Effector memory CD8-positive, alpha-beta T cell (primary cell): ENCODE measurements around the gene SHKBP1.
"Not testable (repeated sequence)": the region's sequence is repeated elsewhere in the genome, so short reads cannot be mapped to it uniquely, and the experiment has no call there.

Experiments
- ATAC-seq: fragments of 150-1000 bp; cut with Tn5 transposase; replicated peaks from 2 replicates; pipeline ENCODE4 v1.10.0; 2021; ENCODE audit warnings: mild to moderate bottlenecking, moderate library complexity
- DNase-seq, 3 experiments: peaks; one replicate each; pipeline ENCODE4 v3.0.0; 2021
- H3K27ac Mint-ChIP-seq, 2 donors: one replicate each; pipeline ENCODE4 v1.8.0; 2022; ENCODE audit warnings: mild to moderate bottlenecking in 2 of 2, mixed read lengths in 2 of 2, moderate library complexity in 2 of 2
- H3K27me3 Mint-ChIP-seq, 2 donors: one replicate each; pipeline ENCODE4 v1.8.0; 2022; ENCODE audit warnings: mixed read lengths in 2 of 2
- H3K36me3 Mint-ChIP-seq: one replicate; pipeline ENCODE4 v1.8.0; 2022; ENCODE audit warnings: mild to moderate bottlenecking, moderate library complexity, mixed read lengths; ENCODE audit not compliant: insufficient read depth
- H3K4me1 Mint-ChIP-seq, 2 donors: one replicate each; pipeline ENCODE4 v1.8.0; 2022; ENCODE audit warnings: low read depth in 2 of 2, mixed read lengths in 2 of 2
- H3K4me3 Mint-ChIP-seq, 2 donors: one replicate each; pipeline ENCODE4 v1.8.0; 2022; ENCODE audit warnings: mild to moderate bottlenecking in 2 of 2, mixed read lengths in 2 of 2, moderate library complexity in 2 of 2
- H3K9me3 Mint-ChIP-seq, 2 donors: one replicate each; pipeline ENCODE4 v1.8.0; 2022; ENCODE audit warnings: mixed read lengths in 2 of 2

The SHKBP1 gene

DNA sequence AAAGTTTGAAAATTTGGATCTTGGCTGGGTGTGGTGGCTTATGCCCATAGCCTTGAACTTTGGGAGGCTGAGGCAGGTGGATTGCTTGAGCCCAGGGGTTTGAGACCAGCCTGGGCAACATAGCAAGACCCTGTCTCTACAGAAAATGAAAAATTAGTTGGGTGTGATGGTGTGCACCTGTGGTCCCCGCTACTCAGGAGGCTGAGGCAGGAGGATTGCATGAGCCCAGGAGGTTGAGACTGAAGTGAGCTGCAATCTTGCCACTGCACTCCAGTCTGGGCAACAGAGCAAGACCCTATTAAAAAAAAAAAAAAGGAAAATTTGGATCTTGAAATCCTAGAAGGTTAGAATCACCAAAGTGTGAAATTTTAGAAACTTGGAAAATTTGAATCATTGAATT, 12.1 kb upstream of the SHKBP1 start:
- ATAC-seq, H3K27ac Mint-ChIP-seq, H3K9me3 Mint-ChIP-seq, DNase-seq, H3K4me1 Mint-ChIP-seq, H3K36me3 Mint-ChIP-seq, H3K4me3 Mint-ChIP-seq: not testable (repeated sequence)
- peaks cover 31 to 80% of the 10 kb centered on the region in 2 donors for H3K27me3 Mint-ChIP-seq

- Mint-ChIP-seq H3K36me3 (peaks cover 5% of the 10 kb centered on the region), H3K27ac (no peak overlapping the region), H3K27me3 (peaks cover 25 to 72% of the 10 kb centered on the region in 2 donors), H3K4me1 (peaks cover 4% of the 10 kb centered on the region in 2 donors), H3K4me3 (no peak overlapping the region), H3K9me3 (no peaks in the 10 kb centered on the region)
- no peak for DNase-seq
- no peak for ATAC-seq
Measured at GRCh38 chr19:40565355-40565754, 11.3 kb upstream of the SHKBP1 start.

DNA sequence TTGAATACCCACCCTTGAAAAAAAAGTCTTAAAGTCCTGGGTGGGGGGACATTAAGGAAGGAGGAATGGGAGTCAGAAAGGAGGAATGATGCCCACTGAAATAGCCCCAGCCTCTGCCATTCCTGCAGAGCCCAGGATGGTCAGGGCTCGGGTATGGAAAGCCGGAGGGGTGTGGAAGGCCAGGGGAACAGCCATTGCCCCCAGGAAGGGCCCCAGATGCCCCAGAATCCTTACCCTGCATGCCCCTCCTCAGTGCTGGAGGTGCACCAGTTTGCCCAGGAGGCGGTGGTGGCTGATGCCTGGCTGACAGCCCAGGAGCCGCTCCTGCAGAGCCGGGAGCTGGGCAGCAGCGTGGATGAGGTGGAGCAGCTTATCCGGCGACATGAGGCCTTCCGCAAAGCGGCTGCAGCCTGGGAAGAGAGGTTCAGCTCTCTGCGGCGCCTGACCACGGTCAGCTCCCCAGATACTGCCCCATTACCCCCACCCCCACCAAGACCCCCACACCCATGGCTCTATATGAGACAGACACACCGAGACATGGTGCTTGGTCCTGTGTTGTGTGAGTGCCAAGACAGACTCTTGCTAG, 10.7 kb upstream of the SHKBP1 start:
- peaks cover 11% of the 10 kb centered on the region for H3K36me3 Mint-ChIP-seq
- peaks cover 9% of the 10 kb centered on the region in 2 donors for H3K4me1 Mint-ChIP-seq
- H3K27me3 Mint-ChIP-seq, result peaks cover 25 to 65% of the 10 kb centered on the region in 2 donors
- H3K9me3 Mint-ChIP-seq, result no peaks in the 10 kb centered on the region
- H3K27ac Mint-ChIP-seq, result no peak overlapping the region
- ATAC-seq (no peak), DNase-seq (no peak)
- no peak overlapping the region for H3K4me3 Mint-ChIP-seq

DNA sequence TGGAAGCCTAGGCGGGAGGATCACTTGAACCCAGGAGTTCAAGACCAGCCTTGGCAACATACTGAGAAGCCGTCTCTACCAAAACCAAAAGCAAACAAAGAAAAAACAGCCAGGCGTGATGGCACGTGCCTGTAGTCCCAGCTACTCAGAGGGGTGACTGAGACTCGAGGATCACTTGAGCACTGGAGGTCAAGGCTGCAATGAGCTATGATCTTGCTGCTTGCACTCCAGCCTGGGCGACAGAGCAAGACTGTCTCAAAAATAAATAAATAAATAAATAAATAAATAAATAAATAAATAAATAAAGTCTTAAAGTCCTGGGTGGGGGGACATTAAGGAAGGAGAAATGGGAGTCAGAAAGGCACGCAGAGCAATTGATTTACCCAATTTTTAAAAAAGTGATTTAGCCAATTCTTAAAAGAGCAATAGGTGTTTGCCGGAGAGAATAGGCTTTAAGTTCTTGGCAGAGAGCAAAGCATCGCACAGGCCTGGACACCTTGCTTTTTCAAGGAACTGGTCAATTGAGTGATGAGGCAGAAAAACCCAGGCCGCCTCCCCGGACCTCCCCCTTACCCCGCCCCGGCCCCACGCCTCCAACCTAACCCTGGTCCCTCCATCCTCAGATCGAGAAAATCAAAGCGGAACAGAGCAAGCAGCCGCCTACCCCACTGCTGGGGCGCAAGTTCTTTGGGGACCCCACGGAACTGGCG, 9.5 kb upstream of the SHKBP1 start:
- Mint-ChIP-seq H3K4me1 (peaks cover 9 to 10% of the 10 kb centered on the region in 2 donors), H3K27me3 (peaks cover 18 to 53% of the 10 kb centered on the region in 2 donors), H3K36me3 (peaks cover 13% of the 10 kb centered on the region), H3K9me3 (no peaks in the 10 kb centered on the region), H3K27ac (no peak overlapping the region), H3K4me3 (no peak overlapping the region)
- DNase-seq (no peak), ATAC-seq (no peak)

DNA sequence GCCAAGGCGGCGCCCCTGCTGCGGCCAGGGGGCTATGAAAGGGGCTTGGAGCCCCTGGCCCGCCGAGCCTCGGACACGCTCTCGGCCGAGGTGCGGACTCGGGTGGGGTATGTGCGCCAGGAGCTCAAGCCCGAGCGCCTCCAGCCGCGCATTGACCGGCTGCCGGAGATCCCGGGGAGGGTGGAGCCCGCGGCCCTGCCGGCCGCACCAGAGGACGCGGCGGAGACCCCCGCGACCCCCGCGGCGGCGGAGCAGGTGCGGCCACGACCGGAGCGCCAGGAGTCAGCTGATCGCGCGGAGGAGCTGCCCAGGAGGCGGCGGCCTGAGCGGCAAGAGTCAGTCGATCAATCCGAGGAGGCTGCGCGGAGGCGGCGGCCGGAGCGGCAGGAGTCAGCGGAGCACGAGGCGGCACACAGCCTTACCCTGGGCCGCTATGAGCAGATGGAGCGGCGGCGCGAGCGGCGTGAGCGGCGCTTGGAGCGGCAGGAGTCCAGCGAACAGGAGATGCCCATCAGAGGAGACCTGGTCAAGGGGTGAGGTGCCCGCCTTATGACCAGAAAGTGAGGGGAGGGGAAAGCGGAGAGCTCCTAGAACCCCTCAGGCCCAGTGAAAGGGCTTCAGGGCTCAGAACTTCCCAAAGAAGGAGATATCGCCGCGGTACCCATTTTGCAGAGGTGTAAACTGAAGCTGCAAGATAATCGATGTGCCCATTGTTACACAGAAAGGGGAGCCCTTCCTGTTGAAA, 8.8 kb upstream of the SHKBP1 start:
- H3K27ac Mint-ChIP-seq, result no peak overlapping the region
- H3K27me3 Mint-ChIP-seq, result peaks cover 18 to 50% of the 10 kb centered on the region in 2 donors
- peak overlapping the region in 1 of 2 donors; percentile 20 for H3K4me3 Mint-ChIP-seq
- DNase-seq, result no peak
- H3K36me3 Mint-ChIP-seq, result peaks cover 13% of the 10 kb centered on the region
- H3K4me1 Mint-ChIP-seq, result peaks cover 9 to 10% of the 10 kb centered on the region in 2 donors
- H3K9me3 Mint-ChIP-seq, result no peaks in the 10 kb centered on the region
- ATAC-seq, result no peak

DNA sequence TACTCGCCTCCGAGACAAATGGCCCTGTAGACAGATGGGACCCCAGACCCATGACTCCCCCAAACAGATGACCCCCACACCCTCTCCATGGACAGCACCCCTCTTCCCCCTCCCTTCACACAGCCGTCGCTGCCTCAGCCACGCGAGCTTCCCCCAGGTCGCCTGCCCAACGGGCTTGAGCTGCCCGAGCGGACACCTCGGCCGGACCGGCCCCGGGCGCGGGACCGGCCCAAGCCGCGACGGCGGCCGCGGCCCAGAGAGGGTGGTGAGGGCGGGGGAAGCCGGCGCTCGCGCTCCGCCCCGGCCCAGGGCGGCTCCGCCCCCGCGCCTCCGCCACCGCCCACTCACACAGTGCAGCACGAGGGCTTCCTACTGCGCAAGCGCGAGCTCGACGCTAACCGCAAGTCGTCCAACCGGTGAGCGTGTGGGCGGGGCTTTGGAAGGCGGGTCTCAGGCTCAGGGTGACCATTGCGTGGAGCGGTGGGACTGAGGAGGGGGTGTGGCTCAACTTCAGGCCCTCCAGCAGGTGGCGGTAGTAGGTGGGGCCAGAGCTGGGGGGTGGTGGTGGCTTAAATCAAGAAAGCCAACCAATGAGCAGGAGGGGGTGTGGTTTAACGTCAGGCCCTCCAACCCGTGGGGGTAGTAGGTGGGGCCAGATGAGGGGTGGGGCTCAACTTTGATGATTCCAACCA, 6.2 kb upstream of the SHKBP1 start:
- ATAC-seq (peak; percentile 89), DNase-seq (peak; percentile 95 to 97 (median 95))
- Mint-ChIP-seq H3K27me3 (peaks cover 4 to 30% of the 10 kb centered on the region in 2 donors), H3K9me3 (no peaks in the 10 kb centered on the region), H3K36me3 (peaks cover 13% of the 10 kb centered on the region), H3K4me3 (peak overlapping the region; percentile 47 to 64), H3K27ac (peak overlapping the region; percentile 46 to 59), H3K4me1 (peaks cover 9 to 14% of the 10 kb centered on the region in 2 donors)

DNA sequence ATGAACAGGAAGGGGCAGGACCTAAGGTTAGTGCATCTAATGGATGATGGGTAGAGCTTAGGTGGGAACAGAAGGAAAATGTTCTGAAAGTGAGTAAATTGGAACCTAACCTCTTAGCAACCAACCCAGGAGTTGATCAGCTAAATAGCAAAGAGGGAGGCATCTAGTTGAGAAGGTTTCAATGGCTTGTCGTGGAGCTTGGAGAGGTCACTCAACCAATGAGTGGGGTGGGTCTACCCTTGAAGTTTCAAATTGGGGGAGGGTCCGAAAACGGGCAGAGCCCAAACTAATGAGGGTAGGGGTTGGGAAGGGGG, 5.7 kb upstream of the SHKBP1 start:
- Mint-ChIP-seq H3K9me3 (no peaks in the 10 kb centered on the region), H3K27ac (peak overlapping the region; percentile 46 to 59), H3K36me3 (peaks cover 13% of the 10 kb centered on the region), H3K27me3 (peaks cover 0 to 25% of the 10 kb centered on the region in 2 donors), H3K4me3 (peak overlapping the region; percentile 47 to 58), H3K4me1 (peaks cover 10 to 16% of the 10 kb centered on the region in 2 donors)
- ATAC-seq (no peak), DNase-seq (no peak)

DNA sequence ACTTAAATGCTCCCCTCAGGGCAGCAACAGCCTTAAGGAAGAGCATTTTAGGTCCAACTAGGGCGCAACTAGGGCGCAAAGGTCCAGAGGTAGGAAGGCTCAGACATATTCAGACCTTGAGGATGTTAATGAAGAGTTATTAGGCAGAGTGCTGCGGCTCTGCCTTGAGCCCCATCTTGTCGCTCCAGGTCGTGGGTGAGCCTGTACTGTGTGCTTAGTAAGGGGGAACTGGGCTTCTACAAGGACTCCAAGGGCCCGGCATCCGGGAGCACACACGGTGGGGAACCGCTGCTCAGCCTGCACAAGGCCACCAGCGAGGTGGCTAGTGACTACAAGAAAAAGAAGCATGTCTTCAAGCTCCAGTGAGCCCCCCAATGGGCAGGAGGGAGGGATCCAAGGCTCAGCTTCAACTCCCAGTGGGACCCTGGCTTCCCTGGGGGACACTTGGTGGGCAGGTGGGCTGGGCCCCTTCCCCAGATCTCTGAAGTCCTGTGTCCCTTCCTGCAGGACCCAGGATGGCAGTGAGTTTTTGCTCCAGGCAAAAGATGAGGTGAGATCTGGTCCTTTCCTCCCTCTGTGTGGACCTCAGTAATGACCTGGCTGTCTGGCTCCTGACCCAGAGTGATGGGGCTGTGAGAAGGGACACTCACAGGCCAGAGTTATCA, 4.7 kb upstream of the SHKBP1 start:
- no peak for ATAC-seq
- no peak for DNase-seq
- Mint-ChIP-seq H3K36me3 (peaks cover 13% of the 10 kb centered on the region), H3K4me3 (no peak overlapping the region), H3K27ac (peak overlapping the region in 1 of 2 donors; percentile 15), H3K4me1 (peaks cover 12 to 17% of the 10 kb centered on the region in 2 donors), H3K27me3 (peaks cover 0 to 15% of the 10 kb centered on the region in 2 donors), H3K9me3 (no peaks in the 10 kb centered on the region)

DNA sequence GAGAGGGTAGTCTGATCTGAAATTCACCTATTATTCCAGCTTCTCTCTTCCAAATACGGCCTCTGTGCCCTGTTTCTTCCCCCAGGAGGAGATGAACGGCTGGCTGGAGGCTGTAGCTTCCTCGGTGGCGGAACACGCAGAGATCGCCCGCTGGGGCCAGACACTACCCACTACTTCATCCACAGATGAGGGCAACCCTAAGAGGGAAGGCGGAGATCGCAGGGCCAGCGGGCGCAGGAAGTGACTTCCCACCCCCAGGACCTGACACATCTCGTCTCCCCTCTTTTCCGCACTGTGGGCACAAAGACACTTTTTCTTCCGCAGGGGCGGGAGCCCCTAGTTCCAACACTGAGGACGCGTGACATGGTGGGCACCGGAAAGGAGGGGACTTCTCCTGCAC, 1.3 kb upstream of the SHKBP1 start:
- H3K27ac Mint-ChIP-seq, result no peak overlapping the region

GRCh38 chr19:40576151-40576584, 505 bp upstream of the SHKBP1 start:
- no peak for DNase-seq
- no peaks in the 10 kb centered on the region for H3K9me3 Mint-ChIP-seq
- H3K4me1 Mint-ChIP-seq, result peaks cover 16 to 19% of the 10 kb centered on the region in 2 donors
- H3K27ac Mint-ChIP-seq, result peak overlapping the region; percentile 91 to 93
- H3K4me3 Mint-ChIP-seq, result peak overlapping the region; percentile 85 to 88
- H3K27me3 Mint-ChIP-seq, result no peaks in the 10 kb centered on the region
- ATAC-seq, result peak; percentile 38
- peaks cover 30% of the 10 kb centered on the region for H3K36me3 Mint-ChIP-seq

More for the DNA sequence above, 1.3 kb upstream of the SHKBP1 start:
- ATAC-seq (no peak), DNase-seq (no peak)
- H3K4me1 Mint-ChIP-seq, result peaks cover 22 to 25% of the 10 kb centered on the region in 2 donors
- no peaks in the 10 kb centered on the region for H3K9me3 Mint-ChIP-seq
- peaks cover 28% of the 10 kb centered on the region for H3K36me3 Mint-ChIP-seq
- H3K27me3 Mint-ChIP-seq, result no peaks in the 10 kb centered on the region
- peak overlapping the region; percentile 37 to 40 for H3K4me3 Mint-ChIP-seq

- Mint-ChIP-seq H3K36me3 (peaks cover 44% of the 10 kb centered on the region), H3K27ac (peak overlapping the region; percentile 85 to 91), H3K9me3 (no peaks in the 10 kb centered on the region), H3K4me3 (peak overlapping the region; percentile 85 to 88), H3K4me1 (peaks cover 16 to 27% of the 10 kb centered on the region in 2 donors), H3K27me3 (no peaks in the 10 kb centered on the region)
- DNase-seq, result no peak
- no peak for ATAC-seq
Measured at GRCh38 chr19:40578442-40578908, 1.8 kb downstream of the SHKBP1 start.

- H3K27ac Mint-ChIP-seq, result peak overlapping the region in 1 of 2 donors; percentile 20
- no peak overlapping the region for H3K4me3 Mint-ChIP-seq
- H3K36me3 Mint-ChIP-seq, result peaks cover 51% of the 10 kb centered on the region
Measured at GRCh38 chr19:40580619-40581018, 3.9 kb downstream of the SHKBP1 start.

DNA sequence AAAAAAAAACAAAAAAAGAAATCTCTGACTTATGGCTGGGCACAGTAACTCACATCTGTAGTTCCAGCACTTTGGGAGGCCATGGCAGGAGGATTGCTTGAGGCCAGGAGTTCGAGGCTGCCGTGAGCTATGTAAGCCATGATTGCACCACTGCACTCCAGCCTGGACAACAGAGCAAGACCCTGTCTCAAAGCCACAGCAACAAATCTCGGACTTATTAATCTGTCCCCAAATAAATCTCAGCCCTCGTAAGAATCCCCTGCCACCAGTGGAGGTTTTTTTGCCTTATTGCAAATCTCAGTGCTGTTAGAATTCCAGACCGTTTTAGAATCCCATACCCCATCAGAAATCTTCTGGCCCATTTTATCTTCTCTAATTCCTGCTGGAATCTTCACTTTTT, 4.9 kb downstream of the SHKBP1 start:
- Mint-ChIP-seq H3K27ac (peak overlapping the region in 1 of 2 donors; percentile 39), H3K27me3 (no peaks in the 10 kb centered on the region), H3K4me1 (peaks cover 15 to 22% of the 10 kb centered on the region in 2 donors), H3K9me3 (no peaks in the 10 kb centered on the region), H3K36me3 (peaks cover 60% of the 10 kb centered on the region), H3K4me3 (no peak overlapping the region)
- ATAC-seq, result no peak
- DNase-seq, result no peak

More at GRCh38 chr19:40580619-40581018, 3.9 kb downstream of the SHKBP1 start:
- DNase-seq (no peak), ATAC-seq (no peak)
- no peaks in the 10 kb centered on the region for H3K9me3 Mint-ChIP-seq
- H3K4me1 Mint-ChIP-seq, result peaks cover 16 to 24% of the 10 kb centered on the region in 2 donors
- H3K27me3 Mint-ChIP-seq, result no peaks in the 10 kb centered on the region
